Endothelial cell of umbilical vein (primary cell): ENCODE measurements around the gene ITIH3. TPM values are rescaled to one million over a fixed set of nuclear protein-coding genes. Genes with fewer than 3 reads are reported as not detected.

Experiments used
- BruUV-seq: library from RNA; stranded (reverse); fragments of 400-500 nt; replicated peaks from 2 replicates; lab custom pipeline; 2021; lab: Mats Ljungman, UMichigan
- CTCF ChIA-PET: fragments of 300-600, 350-600 bp; sonication (Branson Sonifier 250); formaldehyde crosslinking; loops from one replicate; lab custom pipeline; 2021; ENCODE audit warnings: antibody characterized with exemption, inconsistent platforms; lab: Charles Lee
- POLR2A ChIA-PET: fragments of 300-600, 350-600 bp; sonication (Branson Sonifier 250); formaldehyde crosslinking; loops from one replicate; lab custom pipeline; 2021; ENCODE audit warnings: antibody characterized with exemption, inconsistent platforms; lab: Charles Lee
- DNase-seq: peaks from one replicate; pipeline ENCODE4 v3.0.0-alpha.2; 2011; ENCODE audit warnings: low read depth, low spot score
- FAIRE-seq: peaks from 2 replicates; lab custom pipeline; 2011; peaks lifted over from hg19 to GRCh38; lab: Jason Lieb, UNC
- H2AFZ ChIP-seq: 2 replicates; pipeline ENCODE4 v1.6.0; 2012; ENCODE audit warnings: low read depth, low read length, control low read depth, inconsistent platforms
- H3K27ac ChIP-seq: 2 replicates; pipeline ENCODE4 v1.5.1; 2011; ENCODE audit warnings: low read depth, mild to moderate bottlenecking, control low read depth, low read length, moderate library complexity; ENCODE audit not compliant: insufficient read depth
- H3K27me3 ChIP-seq, 2 experiments: 2 replicates each; pipeline versions ENCODE4 v1.6.0 to v1.6.1; 2011; ENCODE audit warnings: low read length in 2 of 2, mixed read lengths in 1 of 2; ENCODE audit not compliant: control insufficient read depth in 2 of 2, insufficient read depth in 2 of 2
- H3K36me3 ChIP-seq, 2 experiments: 2 replicates in 1 of 2; 3 replicates in 1 of 2; pipeline ENCODE4 v1.5.1; 2011; ENCODE audit warnings: low read length in 2 of 2, mild to moderate bottlenecking in 1 of 2, moderate library complexity in 1 of 2; ENCODE audit not compliant: control insufficient read depth in 2 of 2, insufficient read depth in 2 of 2; ENCODE audit errors: extremely low read depth in 1 of 2
- H3K4me1 ChIP-seq: 3 replicates; pipeline ENCODE4 v1.5.1; 2011; ENCODE audit warnings: mild to moderate bottlenecking, low read length; ENCODE audit not compliant: control insufficient read depth, insufficient read depth; ENCODE audit errors: extremely low read depth
- H3K4me2 ChIP-seq: 2 replicates; pipeline ENCODE4 v1.6.1; 2011; ENCODE audit warnings: low read length, control low read depth, mixed read lengths; ENCODE audit not compliant: insufficient read depth
- H3K4me3 ChIP-seq, 3 experiments: fragments of 200-600 bp in 1 of 3; sonication (generic), shearing (Covaris generic) in 1 of 3; replicated peaks in 1 of 3; 2 replicates each; pipeline ENCODE4 v1.5.1; 2011 to 2016; ENCODE audit warnings: control low read depth in 3 of 3, low read length in 3 of 3, mild to moderate bottlenecking in 2 of 3, inconsistent platforms in 1 of 3, low read depth in 1 of 3, moderate library complexity in 1 of 3; ENCODE audit not compliant: insufficient read depth in 1 of 3
- H3K79me2 ChIP-seq: 2 replicates; pipeline ENCODE4 v1.6.0; 2012; ENCODE audit warnings: low read length, inconsistent platforms; ENCODE audit not compliant: control insufficient read depth, insufficient read depth
- H3K9ac ChIP-seq: replicated peaks from 2 replicates; pipeline ENCODE3; 2011; ENCODE audit warnings: low read length, control low read depth; ENCODE audit not compliant: insufficient read depth; ENCODE audit errors: extremely low read depth
- H3K9me1 ChIP-seq: replicated peaks from 3 replicates; pipeline ENCODE4 v1.6.0; 2011; ENCODE audit warnings: mild to moderate bottlenecking, low read length; ENCODE audit not compliant: control insufficient read depth, insufficient read depth; ENCODE audit errors: extremely low read depth
- H3K9me3 ChIP-seq: replicated peaks from 2 replicates; pipeline ENCODE4 v1.5.1; 2012; ENCODE audit warnings: low read length, inconsistent platforms; ENCODE audit not compliant: control insufficient read depth, insufficient read depth
- H4K20me1 ChIP-seq: replicated peaks from 2 replicates; pipeline ENCODE3; 2011; ENCODE audit warnings: mild to moderate bottlenecking, low read length; ENCODE audit not compliant: control insufficient read depth, insufficient read depth; ENCODE audit errors: extremely low read depth
- CTCF ChIP-seq, 2 donors: IDR thresholded peaks; 1 replicate in 1 of 2; 2 replicates in 1 of 2; pipeline ENCODE4 v1.5.1; 2011; ENCODE audit warnings: low read length in 2 of 2, mild to moderate bottlenecking in 2 of 2, moderate library complexity in 2 of 2, control low read depth in 1 of 2, inconsistent platforms in 1 of 2, low read depth in 1 of 2; ENCODE audit not compliant: insufficient read depth in 1 of 2; ENCODE audit errors: extremely low read depth in 1 of 2
- EZH2 ChIP-seq: IDR thresholded peaks from 2 replicates; pipeline ENCODE4 v1.6.1; 2012; ENCODE audit warnings: borderline replicate concordance, low read depth, mild to moderate bottlenecking, moderate library complexity, low read length, inconsistent platforms; ENCODE audit not compliant: severe bottlenecking
- FOS ChIP-seq: IDR thresholded peaks from 2 replicates; pipeline ENCODE4 v1.6.1; 2011; ENCODE audit warnings: mild to moderate bottlenecking, low read length, moderate library complexity, borderline replicate concordance; ENCODE audit not compliant: insufficient read depth
- GATA2 ChIP-seq: IDR thresholded peaks from 2 replicates; pipeline ENCODE4 v1.7.0; 2011; ENCODE audit warnings: low read depth, mild to moderate bottlenecking, moderate library complexity, mixed read lengths, low read length; ENCODE audit not compliant: insufficient read length, insufficient read depth
- JUN ChIP-seq: IDR thresholded peaks from 2 replicates; pipeline ENCODE4 v1.6.1; 2011; ENCODE audit warnings: borderline replicate concordance, low read depth; ENCODE audit not compliant: insufficient read length, insufficient read depth
- MAX ChIP-seq: IDR thresholded peaks from 2 replicates; pipeline ENCODE4 v1.6.1; 2011; ENCODE audit not compliant: insufficient read depth, insufficient read length
- MYC ChIP-seq: IDR thresholded peaks from one replicate; pipeline ENCODE4 v1.6.1; 2011; ENCODE audit warnings: mild to moderate bottlenecking, low read depth, low read length
- POLR2A ChIP-seq: IDR thresholded peaks from 2 replicates; pipeline ENCODE4 v1.6.1; 2012; ENCODE audit warnings: low read depth, mild to moderate bottlenecking, control low read depth, low read length
- POLR2AphosphoS5 ChIP-seq: IDR thresholded peaks from 2 replicates; pipeline ENCODE4 v1.6.1; 2012; ENCODE audit warnings: low read depth, mild to moderate bottlenecking, control low read depth, low read length, moderate library complexity; ENCODE audit not compliant: insufficient read depth
- dilution Hi-C: fragments of 300-500 bp; cut with MboI; formaldehyde crosslinking; loops from one replicate; pipeline ENCODE4 v1.15.0; 2019; ENCODE audit warnings: low sequenced_read_pairs; ENCODE audit not compliant: extremely low pct_ligation_motif_present
- intact Hi-C: fragments of 100-400 bp; cut with micrococcal nuclease; formaldehyde crosslinking; loops from one replicate; pipeline ENCODE4 v1.10.0; 2022
- polyA plus RNA-seq, 4 experiments: library from polyadenylated mRNA; depleted of rRNA in 3 of 4; stranded (reverse) in 3 of 4; unstranded in 1 of 4; fragments of >200 nt; gene quantifications; 2 replicates each; pipeline versions ENCODE4 v1.2.1 to v1.2.3, GENCODE V29; 2011 to 2012; ENCODE audit warnings: missing spikeins in 1 of 4
- total RNA-seq: library from RNA; stranded (reverse); gene quantifications from 2 replicates; pipeline ENCODE4 v1.2.3, GENCODE V29; 2021

Gene ITIH3
- total and polyA plus RNA-seq, 2 donors (not counting 3 experiments of a cell fraction or from before 2014, with no cell fraction given): not detected

- TF ChIP-seq EZH2 (no peak), FOS (no peak)
- H3K27me3 ChIP-seq: peaks cover 0 to 13% of the 10 kb centered on the region in 2 experiments
- POLR2A ChIA-PET: no interaction called here
- FAIRE-seq (no peak), DNase-seq (no peak)
- no peak overlapping the region for H3K27ac ChIP-seq
- no peak overlapping the region for H3K9ac ChIP-seq
- no peak overlapping the region for H2AFZ ChIP-seq
- CTCF ChIA-PET: interaction anchor here (0.9 to 1.4 kb wide), 4 partner anchors 9 to 332 kb away, joined by 3 to 4 read pairs (median 3); no protein-coding TSS in a partner anchor
- no peaks in the 10 kb centered on the region for H3K9me3 ChIP-seq
- no peaks in the 10 kb centered on the region for H3K9me1 ChIP-seq
- H3K4me1 ChIP-seq: no peaks in the 10 kb centered on the region
- H3K4me3 ChIP-seq: no peak overlapping the region
- no peaks in the 10 kb centered on the region for H3K79me2 ChIP-seq
- no peak overlapping the region for H3K4me2 ChIP-seq
- H3K36me3 ChIP-seq: no peaks in the 10 kb centered on the region
- no TSS peak for BruUV-seq
- dilution Hi-C loops: no loop called here
- intact Hi-C loops: no loop called here
- no peaks in the 10 kb centered on the region for H4K20me1 ChIP-seq
These were observed 12.0 kb upstream of the ITIH3 start for GRCh38 chr3:52782412-52783210.

GRCh38 chr3:52783211-52783555 is 11.4 kb upstream of the ITIH3 start:
- FAIRE-seq: no peak
- no peak for DNase-seq
- Histone ChIP-seq H3K9me1 (no peaks in the 10 kb centered on the region), H3K27me3 (peaks cover 0 to 13% of the 10 kb centered on the region in 2 experiments), H3K4me3 (no peak overlapping the region), H3K9me3 (no peaks in the 10 kb centered on the region), H3K4me2 (no peak overlapping the region), H3K9ac (no peak overlapping the region), H4K20me1 (no peaks in the 10 kb centered on the region), H3K36me3 (no peaks in the 10 kb centered on the region), H3K27ac (no peak overlapping the region), H3K4me1 (no peaks in the 10 kb centered on the region), H2AFZ (no peak overlapping the region), H3K79me2 (no peaks in the 10 kb centered on the region)
- ChIA-PET CTCF (interaction anchor here (0.9 to 1.4 kb wide), 3 partner anchors 9 to 331 kb away, joined by 3 to 4 read pairs (median 3); no protein-coding TSS in a partner anchor), POLR2A (no interaction called here)
- TF ChIP-seq MAX (no peak), POLR2A (no peak), GATA2 (no peak), MYC (no peak), POLR2AphosphoS5 (no peak), JUN (no peak), FOS (no peak), EZH2 (no peak), CTCF (IDR thresholded peaks at IDR 0.05; ENCODE audit: extremely low read depth in 1 of 2, insufficient read depth in 1 of 2, low read depth in 1 of 2, low read length in 2 of 2) (no peak)
- dilution Hi-C loops (no loop called here), intact Hi-C loops (no loop called here)
- no TSS peak for BruUV-seq
